DMS79 (cell line): ENCODE data around the gene PHGDH.
"Not testable (repeated sequence)": the region's sequence is repeated elsewhere in the genome, so short reads cannot be mapped to it uniquely, and the experiment has no call there.

Source experiments
- DNase-seq: peaks from one replicate; lab custom pipeline; 2025; lab: John Stamatoyannopoulos, UW

Gene PHGDH

DNA sequence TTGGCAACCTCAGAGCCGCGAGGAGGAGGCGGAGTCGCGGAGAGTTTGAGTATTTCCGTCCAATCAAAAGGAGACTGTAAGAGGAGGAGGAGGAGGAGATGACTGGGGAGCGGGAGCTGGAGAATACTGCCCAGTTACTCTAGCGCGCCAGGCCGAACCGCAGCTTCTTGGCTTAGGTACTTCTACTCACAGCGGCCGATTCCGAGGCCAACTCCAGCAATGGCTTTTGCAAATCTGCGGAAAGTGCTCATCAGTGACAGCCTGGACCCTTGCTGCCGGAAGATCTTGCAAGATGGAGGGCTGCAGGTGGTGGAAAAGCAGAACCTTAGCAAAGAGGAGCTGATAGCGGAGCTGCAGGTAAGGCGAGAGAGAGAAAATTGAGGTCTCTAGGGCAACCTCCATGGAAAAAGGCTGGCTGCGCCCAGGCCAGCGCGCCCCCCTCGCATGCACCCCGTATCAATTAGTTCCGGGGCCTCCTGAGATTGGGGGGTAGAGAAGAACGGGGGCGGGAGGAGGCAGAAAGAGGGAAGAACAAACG is at the start of gene PHGDH:
TSS of gene PHGDH (plus strand) at position 131 of the 538 bp plus-strand sequence. CDS start at position 220, 89 bp downstream.
- peak; percentile 88 for DNase-seq

DNA sequence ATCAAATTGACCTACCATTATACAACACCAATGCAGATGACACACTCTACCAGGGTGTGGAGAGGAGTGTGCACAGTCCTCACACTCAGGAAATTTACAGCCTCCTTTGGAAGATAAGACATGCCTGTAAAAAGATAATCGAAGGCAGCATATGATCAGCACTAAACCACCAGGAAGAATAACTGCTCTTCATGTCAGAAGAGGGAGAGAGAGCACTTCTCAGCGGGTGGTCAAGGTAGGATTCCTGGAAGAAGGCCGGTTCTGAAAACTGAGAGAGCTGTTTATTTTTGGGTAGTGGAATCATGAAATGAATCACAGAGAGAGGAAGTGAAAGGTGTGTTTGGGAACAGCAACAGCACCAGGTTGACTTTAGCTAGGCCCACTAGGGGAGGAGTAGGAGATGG is 49.7 kb upstream of the PHGDH start:
- no peak for DNase-seq

- no peak for DNase-seq
Measured at GRCh38 chr1:119664067-119664466, 47.7 kb upstream of the PHGDH start.

DNA sequence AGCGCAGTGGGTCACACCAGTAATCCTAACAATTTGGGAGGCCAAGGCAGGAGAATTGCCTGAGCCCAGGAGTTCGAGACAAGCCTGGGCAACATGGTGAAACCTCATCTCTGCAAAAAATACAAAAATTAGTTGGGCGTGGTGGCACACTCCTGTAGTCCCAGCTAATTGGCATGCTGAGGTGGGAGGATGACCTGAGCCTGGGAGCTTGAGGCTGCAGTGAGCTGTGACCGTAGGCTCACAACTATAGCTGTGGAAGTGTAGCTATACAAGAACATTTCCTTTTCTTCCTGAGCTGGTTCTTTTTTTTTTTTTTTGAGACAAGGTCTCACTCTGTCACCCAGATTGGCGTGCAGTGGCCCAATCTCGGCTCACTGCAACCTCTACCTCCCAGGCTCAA is 44.6 kb upstream of the PHGDH start:
- DNase-seq = no peak

DNA sequence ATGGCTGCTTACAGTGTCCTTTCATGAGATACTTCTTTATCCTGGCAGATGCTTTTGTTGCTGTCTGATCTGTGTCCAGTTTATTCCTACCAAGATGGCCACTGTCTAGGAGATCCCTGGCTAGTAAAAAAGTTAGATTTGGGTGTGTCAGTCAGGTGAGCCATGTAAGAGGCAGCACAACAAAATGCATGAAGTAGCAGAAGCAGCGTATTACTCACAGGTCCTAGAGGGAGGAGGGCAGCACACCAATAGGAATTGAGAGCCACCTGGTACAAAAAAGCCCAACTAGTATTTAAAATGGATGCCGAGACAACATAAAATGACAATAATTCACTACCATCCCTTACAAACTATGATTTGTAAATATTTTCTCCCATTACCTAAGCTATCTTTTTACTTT is 40.8 kb upstream of the PHGDH start:
- no peak for DNase-seq

DNA sequence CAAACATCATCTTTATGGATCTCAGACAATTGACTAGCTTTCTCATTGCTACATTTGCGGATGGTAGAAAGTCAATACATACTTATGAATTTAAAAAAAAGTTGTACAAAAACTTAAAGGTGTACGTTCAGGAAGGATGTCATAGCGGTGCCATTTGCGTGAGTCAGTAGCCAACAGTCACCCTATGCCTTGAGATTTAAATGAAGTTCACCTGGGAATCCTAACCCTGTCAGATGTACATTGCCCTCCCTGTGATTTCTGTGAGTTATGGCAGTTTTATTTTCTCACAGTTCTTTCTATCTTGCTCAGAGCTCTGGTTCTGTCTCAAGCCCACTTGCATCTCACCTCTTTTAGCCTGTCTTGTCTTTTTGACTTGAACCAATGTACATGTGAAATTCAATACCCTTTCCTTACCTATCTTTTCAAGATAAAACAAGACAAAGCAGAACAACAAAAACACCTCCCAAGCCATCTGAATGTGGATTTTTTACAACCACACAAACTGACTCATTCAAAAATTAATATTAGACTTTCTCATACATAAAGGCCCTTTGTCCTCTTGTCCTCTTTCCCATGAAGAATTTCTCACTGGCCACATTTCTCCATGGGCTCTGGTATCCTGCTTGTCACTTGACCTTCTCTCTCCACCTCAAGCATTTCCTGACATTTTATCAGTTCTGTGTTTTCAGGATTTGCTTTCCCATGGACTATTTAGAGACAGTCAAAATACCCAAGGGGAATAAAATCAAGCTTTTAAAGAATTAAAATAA is 38.4 kb upstream of the PHGDH start:
- DNase-seq = no peak

DNA sequence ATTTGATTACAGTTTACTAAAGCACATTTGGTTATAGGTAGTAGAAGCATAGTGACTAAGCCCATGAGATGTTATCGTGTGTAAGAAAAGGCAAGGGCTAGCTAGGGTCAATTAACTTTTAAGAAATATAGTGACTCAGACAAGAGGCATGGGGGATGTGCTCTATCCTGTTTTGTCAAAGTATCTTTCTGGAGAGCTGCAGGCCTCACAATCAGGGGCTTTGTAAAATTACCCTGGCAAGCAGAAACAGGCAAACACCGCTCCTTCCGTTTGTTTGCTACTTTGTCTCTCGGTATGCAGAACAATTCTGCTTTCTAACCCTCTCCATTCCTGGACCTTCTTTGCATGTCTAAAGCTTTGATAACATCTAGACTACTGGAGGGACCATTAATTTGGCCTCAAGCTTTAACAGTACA is 37.6 kb upstream of the PHGDH start:
- DNase-seq = no peak

- peak; percentile 66 for DNase-seq
Measured at GRCh38 chr1:119674835-119675289, 36.9 kb upstream of the PHGDH start.

GRCh38 chr1:119675349-119676345 is 36.1 kb upstream of the PHGDH start:
- DNase-seq = peak; percentile 65

GRCh38 chr1:119676571-119677206 is 35.0 kb upstream of the PHGDH start:
- DNase-seq = peak; percentile 26

DNA sequence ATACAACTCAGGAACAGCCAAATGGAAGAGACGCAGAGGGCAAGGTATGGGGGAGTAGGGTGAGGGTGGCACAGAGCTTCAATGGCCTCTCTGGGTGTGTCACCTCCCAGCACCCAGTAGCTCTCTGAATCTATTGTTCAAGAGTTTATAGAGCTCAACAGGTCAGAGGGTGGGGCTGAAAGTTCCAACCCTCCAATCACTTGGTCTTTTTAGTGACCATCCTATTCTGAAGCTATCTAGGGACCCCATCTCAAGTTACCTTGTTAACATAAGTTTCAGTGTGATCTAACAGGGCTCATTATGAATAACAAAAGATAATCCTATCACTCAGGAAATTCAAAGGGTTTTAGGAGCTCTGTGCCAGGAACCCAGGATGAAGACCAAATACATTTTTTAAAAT is 32.5 kb upstream of the PHGDH start:
- DNase-seq = no peak

- no peak for DNase-seq
Measured at GRCh38 chr1:119680193-119680592, 31.5 kb upstream of the PHGDH start.

GRCh38 chr1:119680723-119681122 is 31.0 kb upstream of the PHGDH start:
- no peak for DNase-seq

DNA sequence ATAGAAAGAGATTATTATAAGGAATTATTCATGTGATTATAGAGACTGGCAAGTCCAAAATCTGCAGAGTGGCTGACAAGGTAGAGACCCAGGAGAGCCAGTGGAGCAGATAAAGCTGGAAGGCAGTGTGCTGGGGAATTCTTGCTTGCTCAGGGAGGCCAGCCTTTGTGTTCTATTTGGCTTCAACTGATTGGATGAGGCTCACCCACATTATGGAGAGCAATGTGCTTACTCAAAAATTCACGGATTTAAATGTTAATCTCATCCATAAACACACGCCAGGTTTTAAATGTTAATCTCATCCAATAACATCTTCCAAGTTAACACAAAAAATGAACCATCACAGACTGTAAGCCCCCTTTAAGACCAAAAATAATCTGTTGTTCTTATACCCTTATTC is 30.2 kb upstream of the PHGDH start:
- DNase-seq = no peak

DNA sequence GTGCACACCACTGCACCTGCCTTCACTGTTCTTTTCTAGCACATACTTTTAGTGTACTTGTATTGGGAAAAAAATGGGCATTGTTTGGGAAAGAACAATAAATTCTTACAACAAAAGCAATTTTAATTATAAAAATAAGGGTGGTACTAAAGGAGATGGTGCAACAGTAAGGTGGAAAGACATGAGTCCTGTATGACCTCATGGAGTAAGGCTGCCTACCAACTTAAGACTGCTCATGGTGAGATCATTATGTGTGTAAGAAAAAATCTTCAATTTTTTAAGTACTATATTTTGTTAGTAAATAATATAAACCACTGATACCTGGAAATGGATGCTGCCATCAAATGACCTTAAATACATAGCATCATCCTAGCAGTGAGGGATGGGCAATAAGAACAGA is 29.6 kb upstream of the PHGDH start:
- DNase-seq = no peak

- DNase-seq = no peak
Measured at GRCh38 chr1:119683893-119684292, 27.8 kb upstream of the PHGDH start.

- DNase-seq = peak; percentile 82
Measured at GRCh38 chr1:119686661-119687060, 25.1 kb upstream of the PHGDH start.

- DNase-seq = no peak
Measured at GRCh38 chr1:119687434-119688079, 24.2 kb upstream of the PHGDH start.

GRCh38 chr1:119688810-119689209 is 22.9 kb upstream of the PHGDH start:
- no peak for DNase-seq

- DNase-seq = no peak
Measured at GRCh38 chr1:119689511-119689910, 22.2 kb upstream of the PHGDH start.

GRCh38 chr1:119696863-119697262 is 14.9 kb upstream of the PHGDH start:
- DNase-seq = not testable (repeated sequence)
